ENCODE measurements around the gene USP22.

The USP22 gene

DNA sequence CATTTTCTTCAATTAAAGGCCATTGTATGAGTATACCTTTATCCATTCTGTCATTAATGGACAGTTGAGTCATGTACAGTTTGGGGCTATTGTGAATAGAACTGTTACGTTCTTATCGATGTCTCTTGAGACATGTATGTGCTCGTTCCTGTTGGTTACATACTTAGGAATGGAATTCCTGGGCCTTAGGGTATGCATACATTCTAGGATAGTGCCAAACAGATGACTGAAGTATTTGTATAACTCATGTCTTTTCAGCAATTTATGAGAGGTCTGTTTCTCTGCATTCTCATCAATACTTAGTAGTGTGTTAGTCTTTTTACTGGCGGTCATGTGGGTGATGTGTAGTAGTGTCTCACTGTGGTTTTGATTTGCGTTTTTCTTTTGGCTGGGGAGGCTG, 81.2 kb downstream of the USP22 start:
- Mint-ChIP-seq H3K27me3 (ENCODE audit: low read depth) (peaks cover 15% of the 10 kb centered on the region), H3K4me1 (ENCODE audit: low read depth) (no peaks in the 10 kb centered on the region), H3K4me3 (no peak overlapping the region), H3K27ac (no peak overlapping the region), H3K36me3 (ENCODE audit: low read depth) (no peaks in the 10 kb centered on the region), H3K9me3 (no peaks in the 10 kb centered on the region)

DNA sequence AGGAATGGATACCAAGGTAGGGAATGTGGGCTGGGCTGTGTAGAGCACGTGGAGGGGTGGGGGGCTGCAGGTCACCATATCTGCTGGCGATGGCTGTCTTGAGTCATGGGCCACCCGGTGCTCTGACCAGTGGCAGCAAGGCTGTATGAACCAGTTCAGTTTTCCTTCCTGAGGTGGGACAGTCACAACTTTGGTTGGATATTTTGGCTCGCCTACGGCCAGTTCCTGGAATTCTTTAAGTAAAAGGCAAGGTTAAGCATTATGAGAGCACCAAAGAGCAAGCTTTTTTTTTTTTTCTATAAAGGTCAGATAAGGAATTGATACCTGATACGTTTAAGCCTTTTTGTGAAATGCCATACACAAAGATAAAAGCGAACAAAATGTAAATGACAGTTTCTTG, 81.9 kb downstream of the USP22 start:
- Mint-ChIP-seq H3K9me3 (no peaks in the 10 kb centered on the region), H3K36me3 (ENCODE audit: low read depth) (no peaks in the 10 kb centered on the region), H3K4me3 (no peak overlapping the region), H3K4me1 (ENCODE audit: low read depth) (no peaks in the 10 kb centered on the region), H3K27ac (no peak overlapping the region), H3K27me3 (ENCODE audit: low read depth) (peaks cover 19% of the 10 kb centered on the region)

DNA sequence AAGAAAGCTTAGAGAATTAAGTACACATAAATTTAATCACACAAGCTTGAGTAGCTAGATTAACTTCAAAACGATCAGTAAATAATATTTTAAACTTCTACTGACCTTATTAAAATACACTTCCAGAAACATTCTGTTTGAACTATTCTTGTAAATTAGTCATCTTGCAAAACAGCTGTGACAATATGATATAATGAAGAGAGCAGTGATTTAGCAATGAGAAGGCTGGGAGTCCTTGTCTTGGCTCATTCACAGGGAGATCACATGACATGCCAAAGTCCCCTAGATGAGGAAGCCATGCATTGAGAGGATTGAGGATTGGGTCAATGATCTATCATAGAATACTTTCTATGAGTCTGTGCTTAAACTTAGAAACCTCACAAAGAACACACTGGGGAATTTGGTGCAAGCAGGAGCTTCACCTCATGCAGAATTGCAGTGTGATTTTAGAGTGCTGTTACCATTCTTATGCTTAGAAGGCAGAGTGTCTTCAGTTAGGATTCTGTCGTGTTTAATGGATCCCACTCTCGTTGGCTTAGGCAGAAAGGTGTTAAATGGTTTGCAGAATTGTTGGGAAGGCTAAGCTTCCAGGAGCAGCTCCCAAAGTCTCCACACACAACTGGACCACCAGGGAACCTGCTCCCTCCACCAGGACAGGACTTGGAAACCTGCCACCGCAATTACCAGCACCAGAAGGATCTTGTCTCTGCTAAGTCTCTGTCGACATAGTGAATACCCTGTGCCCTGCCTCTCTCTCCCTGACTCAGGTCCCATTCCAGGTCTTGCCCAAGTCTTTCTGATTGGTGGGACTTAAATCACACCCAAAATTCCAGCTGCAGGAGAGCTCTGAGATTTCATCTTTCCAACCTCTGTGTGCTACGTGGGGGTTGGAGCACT, 87.1 kb downstream of the USP22 start:
- Mint-ChIP-seq H3K27ac (no peak overlapping the region), H3K9me3 (no peaks in the 10 kb centered on the region), H3K27me3 (ENCODE audit: low read depth) (peaks cover 13% of the 10 kb centered on the region), H3K4me3 (no peak overlapping the region), H3K4me1 (ENCODE audit: low read depth) (no peaks in the 10 kb centered on the region), H3K36me3 (ENCODE audit: low read depth) (no peaks in the 10 kb centered on the region)

DNA sequence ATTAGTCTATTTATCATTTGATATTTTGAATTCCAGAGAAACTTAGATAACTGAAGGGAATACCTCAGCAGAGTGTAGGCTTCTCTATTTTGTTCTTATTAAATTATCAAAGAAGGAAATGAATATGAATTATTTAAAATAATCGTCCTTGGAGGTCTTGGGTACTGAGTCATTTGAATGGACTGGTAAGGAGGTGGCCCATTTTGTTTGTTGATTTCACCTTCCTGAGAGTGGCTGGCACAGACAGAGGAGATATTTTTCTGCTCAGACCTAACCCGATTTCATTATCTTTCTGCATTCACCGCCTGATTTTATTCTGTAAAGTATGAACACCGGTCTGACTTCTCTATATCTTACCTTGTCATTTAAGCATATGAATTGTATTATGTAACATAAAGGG, 88.0 kb downstream of the USP22 start:
- peaks cover 13% of the 10 kb centered on the region for H3K27me3 Mint-ChIP-seq (ENCODE audit: low read depth)
- no peaks in the 10 kb centered on the region for H3K4me1 Mint-ChIP-seq (ENCODE audit: low read depth)
- no peaks in the 10 kb centered on the region for H3K36me3 Mint-ChIP-seq (ENCODE audit: low read depth)
- H3K4me3 Mint-ChIP-seq = no peak overlapping the region
- H3K27ac Mint-ChIP-seq = no peak overlapping the region
- H3K9me3 Mint-ChIP-seq = no peaks in the 10 kb centered on the region

DNA sequence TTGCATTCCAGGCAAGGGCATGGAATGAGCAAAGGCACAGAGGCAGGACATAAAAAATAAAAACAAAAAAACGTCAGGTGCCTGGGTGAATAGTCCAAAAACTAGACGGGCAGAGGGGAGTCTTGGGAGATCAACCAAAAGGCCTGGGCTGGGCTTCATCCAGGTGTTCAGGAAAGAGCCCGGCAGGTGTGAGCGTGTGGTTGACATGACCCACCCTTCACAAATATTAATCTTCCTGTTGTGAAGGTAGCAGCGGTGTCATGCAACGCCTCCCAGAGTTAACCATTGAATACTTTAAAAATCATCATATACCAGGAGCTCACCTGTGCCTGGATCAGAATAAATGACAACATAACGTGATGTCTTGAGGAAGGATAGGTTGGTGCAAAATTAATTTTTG, 90.6 kb downstream of the USP22 start:
- H3K4me1 Mint-ChIP-seq (ENCODE audit: low read depth) = peaks cover 2% of the 10 kb centered on the region

More for the DNA sequence above, 90.6 kb downstream of the USP22 start:
- H3K27me3 Mint-ChIP-seq (ENCODE audit: low read depth) = peaks cover 7% of the 10 kb centered on the region
- H3K27ac Mint-ChIP-seq = no peak overlapping the region
- H3K9me3 Mint-ChIP-seq = no peaks in the 10 kb centered on the region
- no peak overlapping the region for H3K4me3 Mint-ChIP-seq
- H3K36me3 Mint-ChIP-seq (ENCODE audit: low read depth) = no peaks in the 10 kb centered on the region

Data from T-helper 1 cell treated with Interleukin-12 subunit alpha and Interleukin-12 subunit beta and Interleukin-4 antibody, amounts not matched to agents 30 μg/mL and 1 μg/mL, for 36 hours (primary cell).